ENCODE data around the gene LSM10. TPM values are rescaled to one million over a fixed set of nuclear protein-coding genes. Genes with fewer than 3 reads are reported as not detected.

Gene LSM10
- total RNA-seq, 1 experiment from 2014 or later = 42.2 TPM

DNA sequence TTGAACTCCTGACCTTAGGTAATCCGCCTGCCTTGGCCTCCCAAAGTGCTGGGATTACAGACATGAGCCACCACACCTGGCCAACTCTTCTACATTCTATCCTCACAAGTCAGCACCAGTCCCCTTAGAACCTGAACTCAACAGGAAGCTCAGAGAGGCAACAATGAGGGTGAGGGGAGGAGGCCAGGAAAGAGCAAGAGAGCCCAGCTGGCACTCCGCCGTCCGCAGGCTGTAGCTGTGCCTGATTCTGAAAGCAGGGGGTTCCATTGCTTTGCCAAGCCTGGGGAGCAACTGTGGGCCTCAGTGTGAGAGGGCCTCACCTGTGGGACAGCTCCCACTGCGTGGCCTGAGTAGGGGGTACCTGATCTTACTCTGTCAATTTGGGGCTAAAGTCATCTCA is 30.6 kb downstream of the LSM10 start:
- no peak for DNase-seq
- no peak overlapping the region for H3K27ac ChIP-seq (ENCODE audit: insufficient read length, low read depth, low read length)
- H4K5ac ChIP-seq (ENCODE audit: insufficient read length, low read depth, low read length) = no peak overlapping the region
- no peak overlapping the region for H3K27ac Mint-ChIP-seq
- H3K23me2 ChIP-seq (ENCODE audit: insufficient read length, low read depth, low read length, poor library complexity, severe bottlenecking) = no peaks in the 10 kb centered on the region
- no peak overlapping the region for H3K18ac ChIP-seq (ENCODE audit: insufficient read length, low read depth, low read length)
- H3K14ac ChIP-seq (ENCODE audit: insufficient read depth, low read length) = no peak overlapping the region
- H3K4me1 ChIP-seq (ENCODE audit: insufficient read depth, low read length) = peaks cover 3% of the 10 kb centered on the region; the same call in 1 of the 2 replicates
- H4K91ac ChIP-seq (ENCODE audit: insufficient read length, low read depth, low read length) = no peak overlapping the region
- H3K4me1 Mint-ChIP-seq = peaks cover 22 to 23% of the 10 kb centered on the region in 2 experiments
- H3K4me2 ChIP-seq (ENCODE audit: insufficient read depth, insufficient read length, low read length) = no peak overlapping the region
- H3K23ac ChIP-seq (ENCODE audit: insufficient read length, low read depth, low read length) = no peak overlapping the region
- H2AFZ ChIP-seq (ENCODE audit: low read length) = no peak overlapping the region
- H3K36me3 Mint-ChIP-seq (ENCODE audit: insufficient read depth in 1 of 3, low read depth in 3 of 3) = peaks cover 0 to 18% (median 5%) of the 10 kb centered on the region in 3 experiments
- no peak overlapping the region for H3K9ac ChIP-seq (ENCODE audit: extremely low read depth, insufficient read length, low read length)
- no peak overlapping the region for H2BK5ac ChIP-seq (ENCODE audit: insufficient read length, low read length)
- H3K4ac ChIP-seq (ENCODE audit: low read depth, low read length) = no peak overlapping the region
- no peak overlapping the region for H3K4me3 Mint-ChIP-seq
- no peaks in the 10 kb centered on the region for H3K9me3 ChIP-seq (ENCODE audit: control insufficient read depth, low read depth, low read length)
- H4K8ac ChIP-seq (replicated peaks; ENCODE audit: insufficient read length, low read depth, low read length) = no peak overlapping the region
- no peak overlapping the region for H2BK120ac ChIP-seq (ENCODE audit: low read depth, low read length, poor library complexity, severe bottlenecking)
- H2BK12ac ChIP-seq (ENCODE audit: insufficient read length, low read depth, low read length) = no peak overlapping the region
- H2BK15ac ChIP-seq (ENCODE audit: low read depth, low read length) = no peak overlapping the region
- H3K79me1 ChIP-seq (ENCODE audit: insufficient read depth, low read depth, low read length, poor library complexity, severe bottlenecking) = peaks cover 2% of the 10 kb centered on the region
- no peak overlapping the region for H2AK5ac ChIP-seq (ENCODE audit: insufficient read length, low read length)
- WGBS (ENCODE audit: extremely low coverage, insufficient read length, low lambda C conversion rate) = no CpG with 5 or more reads among the region's 5 CpGs
- TF ChIP-seq, protein P1, sequence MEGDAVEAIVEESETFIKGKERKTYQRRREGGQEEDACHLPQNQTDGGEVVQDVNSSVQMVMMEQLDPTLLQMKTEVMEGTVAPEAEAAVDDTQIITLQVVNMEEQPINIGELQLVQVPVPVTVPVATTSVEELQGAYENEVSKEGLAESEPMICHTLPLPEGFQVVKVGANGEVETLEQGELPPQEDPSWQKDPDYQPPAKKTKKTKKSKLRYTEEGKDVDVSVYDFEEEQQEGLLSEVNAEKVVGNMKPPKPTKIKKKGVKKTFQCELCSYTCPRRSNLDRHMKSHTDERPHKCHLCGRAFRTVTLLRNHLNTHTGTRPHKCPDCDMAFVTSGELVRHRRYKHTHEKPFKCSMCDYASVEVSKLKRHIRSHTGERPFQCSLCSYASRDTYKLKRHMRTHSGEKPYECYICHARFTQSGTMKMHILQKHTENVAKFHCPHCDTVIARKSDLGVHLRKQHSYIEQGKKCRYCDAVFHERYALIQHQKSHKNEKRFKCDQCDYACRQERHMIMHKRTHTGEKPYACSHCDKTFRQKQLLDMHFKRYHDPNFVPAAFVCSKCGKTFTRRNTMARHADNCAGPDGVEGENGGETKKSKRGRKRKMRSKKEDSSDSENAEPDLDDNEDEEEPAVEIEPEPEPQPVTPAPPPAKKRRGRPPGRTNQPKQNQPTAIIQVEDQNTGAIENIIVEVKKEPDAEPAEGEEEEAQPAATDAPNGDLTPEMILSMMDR (conservative IDR thresholded peaks at IDR 0.05) = no peak
- peaks cover 1% of the 10 kb centered on the region; the same call in 1 of the 2 replicates for H3K79me2 ChIP-seq (ENCODE audit: insufficient read depth, low read length)
- H3K56ac ChIP-seq (ENCODE audit: insufficient read length, low read depth, low read length) = no peak overlapping the region
- H3K9me3 Mint-ChIP-seq = no peaks in the 10 kb centered on the region
- no peak overlapping the region for H2BK20ac ChIP-seq (ENCODE audit: low read depth, low read length, poor library complexity, severe bottlenecking)
- H3T11ph ChIP-seq (ENCODE audit: low read length) = no peak overlapping the region
- no peaks in the 10 kb centered on the region for H4K20me1 ChIP-seq (ENCODE audit: control insufficient read depth, insufficient read depth, insufficient read length)
- no peaks in the 10 kb centered on the region for H3K27me3 ChIP-seq (ENCODE audit: insufficient read depth, low read length)
- no peaks in the 10 kb centered on the region for H3K27me3 Mint-ChIP-seq (ENCODE audit: low read depth)
